HFF-Myc (cell line): ENCODE data around the gene TBX19.
"Not testable (repeated sequence)": the region's sequence is repeated elsewhere in the genome, so short reads cannot be mapped to it uniquely, and the experiment has no call there.

Experiments
- DNase-seq: peaks from one replicate; pipeline ENCODE4 v3.0.0-alpha.2; 2011; ENCODE audit warnings: low read depth; ENCODE audit errors: extremely low read depth
- H3K4me3 ChIP-seq: replicated peaks from 2 replicates; pipeline ENCODE4 v1.5.1; 2011; ENCODE audit warnings: low read depth, mild to moderate bottlenecking, control low read depth, low read length
- CTCF ChIP-seq: IDR thresholded peaks from 2 replicates; pipeline ENCODE4 v1.5.1; 2012; ENCODE audit warnings: mild to moderate bottlenecking, low read depth, low read length, control low read depth; ENCODE audit errors: missing control alignments

The TBX19 gene

GRCh38 chr1:168347630-168348029 lies 67.0 kb downstream of the TBX19 start:
- no peak for DNase-seq
- no peak for TF ChIP-seq CTCF
- no peak overlapping the region for H3K4me3 ChIP-seq

GRCh38 chr1:168348146-168348709 lies 67.6 kb downstream of the TBX19 start:
- no peak for TF ChIP-seq CTCF
- DNase-seq, result no peak
- no peak overlapping the region for H3K4me3 ChIP-seq

GRCh38 chr1:168354335-168355269 lies 73.9 kb downstream of the TBX19 start:
- not testable (repeated sequence) for DNase-seq, H3K4me3 ChIP-seq

- no peak for TF ChIP-seq CTCF
- H3K4me3 ChIP-seq, result no peak overlapping the region
- no peak for DNase-seq
These were observed 79.7 kb downstream of the TBX19 start for GRCh38 chr1:168360151-168361021.

- no peak overlapping the region for H3K4me3 ChIP-seq
- no peak for DNase-seq
- no peak for TF ChIP-seq CTCF
These were observed 80.6 kb downstream of the TBX19 start for GRCh38 chr1:168361252-168361651.

GRCh38 chr1:168362991-168363390 lies 82.3 kb downstream of the TBX19 start:
- no peak for DNase-seq
- TF ChIP-seq CTCF, result no peak
- H3K4me3 ChIP-seq, result no peak overlapping the region
